Muscle of back (tissue), 11 donors: ENCODE results near the gene TAF1B. TPM values are rescaled to one million over a fixed set of nuclear protein-coding genes. Genes with fewer than 3 reads are reported as not detected.
"Not testable (repeated sequence)": the region's sequence is repeated elsewhere in the genome, so short reads cannot be mapped to it uniquely, and the experiment has no call there.

ENCODE experiments used
- DNase-seq, 3 donors: peaks; one replicate each; pipeline versions ENCODE4 v3.0.0 to v3.0.0-alpha.2; 2013
- polyA plus RNA-seq, 10 donors: library from polyadenylated mRNA; unstranded; fragments of 120-200 nt; gene quantifications; one replicate each; pipeline ENCODE4 v1.2.1, GENCODE V29; 2013; ENCODE audit not compliant: insufficient read length in 10 of 10

TAF1B gene
- polyA plus RNA-seq, 10 donors, result 10.0 to 19.2 (median 13.6) TPM

DNA sequence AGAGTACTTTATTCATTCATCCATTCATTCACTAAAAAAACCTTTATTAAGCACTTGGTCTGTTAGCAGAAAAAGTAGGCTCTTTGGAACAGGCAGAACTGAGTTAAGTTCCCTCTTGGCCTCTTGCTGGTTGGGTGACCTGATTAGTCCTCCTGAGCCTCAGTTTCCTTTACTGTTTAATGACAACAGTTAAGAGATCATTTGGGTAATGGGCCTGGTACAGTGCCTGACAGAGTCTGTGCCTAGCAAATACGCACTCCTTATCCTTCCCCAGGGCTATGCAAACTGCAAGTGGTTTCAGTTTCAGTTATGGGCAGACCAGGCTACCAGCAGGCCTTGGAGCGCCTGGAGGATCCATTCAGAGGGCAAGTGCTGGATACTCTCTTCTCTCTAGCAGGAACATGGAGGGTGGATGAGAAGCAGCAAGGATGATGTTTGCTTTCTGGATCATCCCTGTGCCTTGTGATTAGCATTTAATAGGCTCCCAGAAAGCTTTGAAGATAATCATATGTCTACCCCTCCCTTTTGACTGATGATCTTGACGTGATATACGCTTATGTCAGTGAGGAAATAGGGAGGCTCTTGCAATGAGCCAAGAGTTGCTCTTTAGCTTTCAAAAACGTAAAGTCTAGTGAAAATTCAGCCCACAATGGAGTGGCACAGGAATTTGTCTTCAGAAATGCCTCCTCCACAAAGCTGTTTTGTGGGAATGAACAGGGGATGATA lies 12.4 kb upstream of the TAF1B start:
- DNase-seq, result no peak

GRCh38 chr2:9831670-9832069 lies 11.6 kb upstream of the TAF1B start:
- no peak for DNase-seq

DNA sequence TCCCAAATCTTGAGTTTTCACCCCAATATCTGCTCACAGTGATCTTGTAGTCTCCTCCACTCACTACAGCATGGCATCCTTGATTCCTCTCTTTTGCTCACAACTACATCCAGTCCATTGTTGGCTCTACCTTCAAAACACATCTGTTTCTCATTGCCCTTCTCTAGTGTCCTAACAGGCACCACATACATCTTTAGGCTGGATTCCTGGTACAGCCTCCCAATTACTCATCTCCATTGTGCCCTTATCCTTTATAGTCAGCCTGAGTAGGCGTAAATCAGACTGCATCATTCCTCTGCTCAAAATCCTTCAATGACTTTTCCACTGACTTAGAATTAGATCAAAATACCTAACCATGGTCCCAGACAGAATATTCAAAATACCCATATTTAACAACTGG lies 10.7 kb upstream of the TAF1B start:
- DNase-seq, result no peak

DNA sequence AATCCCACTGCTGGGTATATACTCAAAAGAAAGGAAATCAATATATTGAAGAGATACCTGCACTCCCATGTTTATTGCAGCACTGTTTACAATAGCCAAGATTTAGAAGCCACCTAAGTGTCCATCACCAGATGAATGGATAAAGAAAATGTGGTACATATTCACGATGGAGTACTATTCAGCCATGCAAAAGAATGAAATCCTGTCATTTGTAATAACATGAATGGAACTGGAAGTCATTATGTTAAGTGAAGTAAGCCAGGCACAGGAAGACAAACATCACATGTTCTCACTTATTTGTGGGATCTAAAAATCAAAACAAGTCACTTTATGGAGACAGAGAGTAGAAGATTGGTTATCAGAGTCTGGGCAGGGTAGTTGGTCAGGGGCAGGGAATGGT lies 8.2 kb upstream of the TAF1B start:
- DNase-seq, result not testable (repeated sequence)

GRCh38 chr2:9836074-9836473 lies 7.2 kb upstream of the TAF1B start:
- DNase-seq, result no peak

GRCh38 chr2:9836517-9836916 lies 6.8 kb upstream of the TAF1B start:
- DNase-seq, result no peak

DNA sequence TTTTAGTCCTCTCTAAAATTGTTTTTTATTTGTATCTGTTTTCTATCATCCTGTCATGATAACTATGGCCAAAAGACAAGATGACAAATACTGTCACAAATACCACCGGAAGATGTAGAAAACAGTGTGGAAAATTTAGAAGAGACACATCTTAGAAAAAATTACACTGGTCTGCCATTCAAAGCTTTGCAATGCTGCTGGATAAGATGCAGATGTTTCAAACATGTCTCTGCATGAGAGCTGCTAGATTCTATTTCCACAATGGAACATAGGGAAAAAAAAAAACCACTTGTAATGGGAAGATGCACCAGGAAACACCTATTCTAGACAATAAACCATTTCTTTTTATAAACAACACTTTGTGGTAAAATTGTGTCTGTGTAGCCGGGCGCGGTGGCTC lies 5.8 kb upstream of the TAF1B start:
- no peak for DNase-seq

GRCh38 chr2:9838391-9838790 lies 4.9 kb upstream of the TAF1B start:
- DNase-seq, result no peak

DNA sequence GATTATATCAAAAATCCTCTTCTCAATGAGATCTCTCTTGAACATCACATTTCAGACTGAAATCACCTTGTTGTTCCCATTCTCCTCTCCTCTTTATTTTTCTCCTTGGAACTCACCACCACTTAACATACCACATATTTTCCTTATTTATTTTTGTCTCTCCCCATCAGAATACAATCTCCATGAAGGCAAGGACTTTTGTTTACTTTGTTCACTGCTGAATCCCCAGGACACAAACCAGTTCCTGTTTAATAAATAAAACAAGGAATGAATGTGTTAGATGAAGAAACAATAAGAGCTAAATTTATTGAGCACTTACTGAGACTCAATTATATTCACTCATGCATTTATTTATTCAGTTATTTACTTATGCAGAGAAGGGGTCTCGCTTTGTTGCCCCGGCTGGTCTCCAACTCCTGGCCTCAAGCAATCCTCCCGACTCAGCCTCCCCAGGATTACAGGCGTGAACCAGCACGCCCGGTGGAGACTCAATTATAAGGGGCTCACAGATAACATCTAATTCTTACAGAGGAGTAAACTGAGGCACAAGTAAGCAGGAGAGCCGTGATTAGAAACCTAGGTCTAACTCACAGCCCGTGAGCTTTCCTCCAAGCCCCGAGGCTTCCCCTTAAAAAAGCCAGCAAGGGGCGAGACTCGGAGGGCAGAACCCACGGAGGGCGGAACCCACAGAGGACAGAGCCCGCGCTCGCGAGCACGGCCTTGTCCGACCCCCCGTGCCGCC lies 616 bp upstream of the TAF1B start:
- DNase-seq, result no peak

GRCh38 chr2:9844036-9844483 lies 786 bp downstream of the TAF1B start:
- DNase-seq, result no peak

DNA sequence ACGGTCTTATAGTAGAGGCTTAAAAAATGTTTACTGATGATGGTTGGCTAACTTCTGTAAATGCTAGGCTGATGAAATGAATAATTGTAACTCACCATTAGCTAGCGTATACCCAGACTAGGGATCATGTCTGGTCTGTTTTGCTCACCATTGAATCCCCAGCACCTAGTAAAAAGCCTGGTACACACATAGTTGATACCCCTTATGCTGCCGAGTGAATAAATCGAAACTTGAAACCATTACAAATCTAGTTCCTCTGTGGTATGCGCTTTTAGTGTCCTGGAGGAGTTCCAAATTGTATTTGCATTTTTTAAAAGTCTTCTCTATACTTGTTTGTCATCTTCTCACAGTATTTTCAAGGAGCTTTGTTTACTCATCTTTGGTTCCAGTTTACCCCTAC lies 1.3 kb downstream of the TAF1B start:
- DNase-seq, result peak in 2 of 3 donors; percentile 10 to 49

DNA sequence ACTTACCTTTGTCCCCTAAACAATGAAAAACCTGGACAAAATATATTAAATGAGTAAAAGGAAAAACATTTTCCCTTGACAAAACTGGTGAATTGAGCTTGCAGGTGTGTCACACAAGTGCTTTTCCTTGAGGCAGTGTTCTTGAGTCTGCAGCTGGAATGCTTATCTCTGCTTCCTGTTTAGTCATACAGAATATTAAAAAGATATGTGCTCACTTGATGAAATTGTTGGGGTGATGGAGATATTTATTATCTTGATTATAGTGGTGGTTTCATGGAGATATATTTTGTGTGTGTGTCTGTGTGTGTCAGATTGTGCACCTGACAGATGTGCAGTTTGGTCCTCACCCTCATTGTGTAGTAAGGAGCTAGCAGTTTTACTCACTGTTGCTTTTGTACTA lies 3.3 kb downstream of the TAF1B start:
- DNase-seq, result no peak

DNA sequence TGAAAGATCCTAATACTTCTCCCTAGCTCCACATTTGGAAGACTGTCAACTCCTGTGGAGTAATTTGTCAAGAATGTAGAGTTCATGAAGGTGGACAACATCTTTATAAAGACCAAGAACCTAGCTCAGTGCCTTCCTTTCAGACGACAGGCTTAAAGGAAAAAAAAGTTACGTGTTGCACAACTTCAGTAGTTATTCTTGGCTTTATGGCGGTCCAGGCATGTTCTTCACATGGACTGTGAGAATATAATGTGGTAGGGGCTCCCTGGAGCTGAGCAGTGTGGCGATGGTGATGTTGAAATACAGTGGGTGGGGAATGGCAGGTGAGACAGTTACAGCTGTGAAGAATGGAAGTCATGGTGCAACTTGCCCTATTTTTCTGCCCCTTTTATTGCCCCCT lies 3.9 kb downstream of the TAF1B start:
- no peak for DNase-seq

DNA sequence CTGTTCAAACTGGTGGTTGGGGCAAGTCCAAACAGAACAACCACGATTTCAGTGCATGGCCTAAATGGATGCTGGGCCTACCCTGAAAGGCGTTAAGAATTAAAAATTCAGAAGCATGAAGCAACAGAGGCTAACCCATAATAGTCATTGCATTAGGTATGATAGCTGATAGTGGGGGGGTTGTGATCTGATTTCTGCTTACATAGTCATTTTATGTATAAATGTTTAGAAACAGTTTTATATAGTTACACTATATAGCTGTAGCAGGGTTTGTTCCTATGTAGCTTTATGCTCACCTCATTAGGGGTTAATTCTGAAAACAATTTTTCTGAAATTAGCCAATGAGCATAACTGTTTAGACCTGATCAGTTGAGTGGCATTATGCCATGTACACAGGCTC lies 9.6 kb downstream of the TAF1B start:
- DNase-seq, result no peak

DNA sequence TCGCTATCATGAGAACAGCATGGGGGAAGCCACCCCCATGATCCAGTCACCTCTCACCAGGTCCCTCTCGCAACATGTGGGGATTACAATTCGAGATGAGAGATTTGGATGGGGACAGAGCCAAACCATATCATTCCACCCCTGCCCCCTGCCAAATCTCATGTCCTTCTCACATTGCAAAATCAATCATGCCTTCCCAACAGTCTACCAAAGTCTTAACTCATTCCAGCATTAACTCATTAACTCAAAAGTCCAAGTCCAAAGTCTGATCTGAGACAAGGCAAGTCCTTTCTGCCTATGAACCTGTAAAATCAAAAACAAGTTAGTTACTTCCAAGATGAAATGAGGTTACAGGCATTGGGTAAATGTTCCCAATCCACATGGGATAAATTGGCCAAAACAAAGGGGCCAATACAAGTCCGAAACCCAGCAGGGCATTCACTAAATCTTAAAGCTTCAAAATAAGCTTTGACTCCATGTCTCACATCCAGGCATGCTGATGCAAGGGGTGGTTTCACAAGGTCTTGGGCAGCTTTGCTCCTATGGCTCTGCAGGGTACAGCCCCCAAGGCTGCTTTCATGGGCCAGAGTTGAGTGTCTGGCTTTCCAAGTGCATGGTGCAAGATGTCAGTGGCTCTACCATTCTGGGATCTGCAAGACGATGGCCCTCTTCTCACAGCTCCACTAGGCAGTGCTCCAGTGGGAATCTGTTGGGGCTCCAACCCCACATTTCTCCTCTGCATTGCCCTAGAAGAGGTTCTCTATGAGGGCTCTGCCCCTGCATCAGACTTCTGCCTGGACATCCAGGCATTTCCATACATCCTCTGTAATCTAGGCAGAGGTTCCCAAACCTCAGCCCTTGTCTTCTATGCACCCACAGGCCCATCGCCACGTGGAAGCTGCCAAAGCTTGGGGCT lies 14.8 kb downstream of the TAF1B start:
- no peak for DNase-seq

DNA sequence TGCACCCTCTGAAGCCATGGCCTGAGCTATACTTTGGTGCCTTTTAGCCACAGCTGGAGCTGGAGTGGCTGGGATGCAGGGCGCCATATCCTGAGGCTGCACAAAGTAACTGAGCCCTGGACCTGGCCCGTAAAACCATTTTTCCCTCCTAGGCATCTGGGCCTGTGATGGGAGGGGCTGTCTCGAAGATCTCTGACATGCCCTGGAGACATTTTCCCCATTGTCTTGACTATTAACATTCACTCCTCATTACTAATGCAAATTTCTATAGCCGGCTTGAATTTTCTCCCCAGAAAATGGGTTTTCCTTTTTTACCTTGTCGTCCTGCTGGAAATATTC lies 15.4 kb downstream of the TAF1B start:
- DNase-seq, result no peak

- not testable (repeated sequence) for DNase-seq
Observed at GRCh38 chr2:9860922-9861580, 17.8 kb downstream of the TAF1B start.

GRCh38 chr2:9867881-9868280 lies 24.6 kb downstream of the TAF1B start:
- no peak for DNase-seq

DNA sequence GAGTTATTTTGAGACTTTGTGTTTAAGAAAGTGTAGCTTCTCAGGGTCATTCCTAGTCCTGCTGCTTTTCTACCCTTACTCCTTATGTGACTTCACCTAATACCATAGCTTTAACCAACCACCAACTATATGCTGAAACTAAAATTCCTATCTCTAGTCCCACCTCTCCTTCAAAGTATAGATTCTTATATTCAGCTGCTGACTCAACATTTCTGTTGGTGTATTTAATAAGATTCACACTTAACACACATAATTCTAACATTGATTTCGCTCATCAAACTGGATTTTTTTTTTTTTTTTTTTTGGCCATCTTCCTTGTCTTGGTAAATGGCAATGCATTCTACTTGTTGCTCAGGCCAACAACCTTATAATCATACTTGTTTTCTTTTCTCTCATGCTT lies 30.1 kb downstream of the TAF1B start:
- no peak for DNase-seq

DNA sequence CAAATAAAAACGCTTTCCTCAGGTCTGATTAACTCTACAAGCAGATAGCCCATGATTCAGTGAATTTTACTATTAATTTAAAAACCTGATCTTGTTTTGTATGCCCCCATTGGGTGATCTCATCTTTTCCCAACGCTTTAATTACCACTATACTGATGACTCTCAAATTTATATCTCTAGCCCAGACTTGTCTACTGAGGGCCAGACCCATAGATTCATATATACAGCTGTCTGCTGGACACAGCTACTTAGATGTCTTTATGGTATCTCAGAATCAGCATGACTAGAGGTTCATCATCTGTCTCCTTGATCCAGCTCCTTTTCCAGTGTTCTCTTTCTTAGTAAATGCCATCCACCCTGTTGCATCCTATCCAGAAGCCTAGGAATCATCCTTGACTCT lies 33.8 kb downstream of the TAF1B start:
- no peak for DNase-seq

- DNase-seq, result no peak
Observed at GRCh38 chr2:9877726-9878125, 34.5 kb downstream of the TAF1B start.
